Mesenchymal stem cell (in vitro differentiated cells and primary cell): ENCODE results near the gene RAB10.
"Not testable (repeated sequence)": the region's sequence is repeated elsewhere in the genome, so short reads cannot be mapped to it uniquely, and the experiment has no call there.

ENCODE experiments used
- DNase-seq: peaks from one replicate; pipeline ENCODE4 v3.0.0-alpha.2; 2013
- H2AFZ ChIP-seq: one replicate; pipeline ENCODE4 v1.6.1; 2013; ENCODE audit warnings: low read depth, mild to moderate bottlenecking, control low read depth, inconsistent platforms, low read length, moderate library complexity
- H2AK5ac ChIP-seq: 2 replicates; pipeline ENCODE4 v1.6.1; 2013; ENCODE audit warnings: low read length, moderate library complexity, mild to moderate bottlenecking, inconsistent platforms; ENCODE audit not compliant: severe bottlenecking
- H2BK120ac ChIP-seq: one replicate; pipeline ENCODE4 v1.6.1; 2013; ENCODE audit warnings: low read depth, mild to moderate bottlenecking, inconsistent platforms, low read length, moderate library complexity
- H2BK12ac ChIP-seq, 2 experiments: one replicate each; pipeline ENCODE4 v1.6.1; 2013; ENCODE audit warnings: inconsistent platforms in 2 of 2, low read length in 2 of 2, mild to moderate bottlenecking in 2 of 2, moderate library complexity in 2 of 2, control low read depth in 1 of 2
- H2BK15ac ChIP-seq: one replicate; pipeline ENCODE4 v1.6.1; 2013; ENCODE audit warnings: mild to moderate bottlenecking, low read depth, inconsistent platforms; ENCODE audit not compliant: poor library complexity, severe bottlenecking
- H2BK5ac ChIP-seq: 2 replicates; pipeline ENCODE4 v1.6.1; 2013; ENCODE audit warnings: low read depth, mild to moderate bottlenecking, low read length, control low read depth, inconsistent platforms; ENCODE audit not compliant: poor library complexity, severe bottlenecking
- H3K14ac ChIP-seq, 2 experiments: one replicate each; pipeline ENCODE4 v1.6.1; 2013; ENCODE audit warnings: inconsistent platforms in 2 of 2, low read length in 2 of 2, control low read depth in 1 of 2, mild to moderate bottlenecking in 1 of 2, moderate library complexity in 1 of 2
- H3K18ac ChIP-seq, 2 experiments: one replicate each; pipeline ENCODE4 v1.6.1; 2013; ENCODE audit warnings: inconsistent platforms in 2 of 2, low read length in 2 of 2, control low read depth in 1 of 2, low read depth in 1 of 2, mild to moderate bottlenecking in 1 of 2
- H3K23ac ChIP-seq, 2 experiments: one replicate each; pipeline ENCODE4 v1.6.1; 2013; ENCODE audit warnings: inconsistent platforms in 2 of 2, low read length in 2 of 2, mild to moderate bottlenecking in 2 of 2, moderate library complexity in 2 of 2, control low read depth in 1 of 2
- H3K27ac ChIP-seq: 2 replicates; pipeline ENCODE4 v1.5.1; 2013; ENCODE audit warnings: mild to moderate bottlenecking, moderate library complexity, low read length, control low read depth, inconsistent platforms; ENCODE audit not compliant: poor library complexity, severe bottlenecking
- H3K27me3 ChIP-seq, 2 experiments: 2 replicates each; pipeline versions ENCODE4 v1.6.1 to v1.7.0; 2013; ENCODE audit warnings: low read length in 2 of 2, mild to moderate bottlenecking in 2 of 2, moderate library complexity in 2 of 2, control low read depth in 1 of 2, inconsistent platforms in 1 of 2; ENCODE audit not compliant: control insufficient read depth in 1 of 2, insufficient read depth in 1 of 2
- H3K36me3 ChIP-seq, 2 experiments: 2 replicates each; pipeline versions ENCODE4 v1.6.1 to v1.7.0; 2013; ENCODE audit warnings: low read length in 2 of 2, control low read depth in 1 of 2, inconsistent platforms in 1 of 2, low read depth in 1 of 2, mild to moderate bottlenecking in 1 of 2; ENCODE audit not compliant: insufficient read depth in 2 of 2, control insufficient read depth in 1 of 2
- H3K4ac ChIP-seq, 2 experiments: one replicate each; pipeline ENCODE4 v1.6.1; 2013; ENCODE audit warnings: inconsistent platforms in 2 of 2, low read length in 2 of 2, mild to moderate bottlenecking in 2 of 2, moderate library complexity in 2 of 2, control low read depth in 1 of 2, low read depth in 1 of 2
- H3K4me1 ChIP-seq: 2 replicates; pipeline ENCODE4 v1.6.1; 2013; ENCODE audit warnings: low read depth, low read length, control low read depth; ENCODE audit not compliant: control insufficient read depth, insufficient read depth
- H3K4me2 ChIP-seq: 2 replicates; pipeline ENCODE4 v1.6.1; 2013; ENCODE audit warnings: low read length, mild to moderate bottlenecking, inconsistent platforms; ENCODE audit not compliant: poor library complexity, severe bottlenecking
- H3K4me3 ChIP-seq, 2 experiments: 2 replicates each; pipeline versions ENCODE4 v1.5.1 to v1.7.0; 2013; ENCODE audit warnings: low read length in 2 of 2, mild to moderate bottlenecking in 2 of 2, control low read depth in 1 of 2, low read depth in 1 of 2; ENCODE audit not compliant: insufficient read depth in 1 of 2
- H3K79me1 ChIP-seq: replicated peaks from 2 replicates; pipeline ENCODE4 v1.6.1; 2013; ENCODE audit warnings: mild to moderate bottlenecking, control low read depth, low read length, inconsistent platforms; ENCODE audit not compliant: poor library complexity, severe bottlenecking
- H3K9ac ChIP-seq: 2 replicates; pipeline ENCODE4 v1.7.0; 2013; ENCODE audit warnings: mild to moderate bottlenecking, low read length, moderate library complexity
- H3K9me3 ChIP-seq: 2 replicates; pipeline ENCODE4 v1.7.0; 2013; ENCODE audit warnings: mild to moderate bottlenecking, low read length; ENCODE audit not compliant: control insufficient read depth
- H4K8ac ChIP-seq: one replicate; pipeline ENCODE4 v1.6.1; 2013; ENCODE audit warnings: inconsistent platforms, mild to moderate bottlenecking, low read length, moderate library complexity
- H4K91ac ChIP-seq: one replicate; pipeline ENCODE4 v1.6.1; 2013; ENCODE audit warnings: mild to moderate bottlenecking, low read length, inconsistent platforms
- WGBS: methylation state at CpG from one replicate; pipeline ENCODE4 v1.1.7; 2013; ENCODE audit warnings: mixed read lengths; 5-methylcytosine and 5-hydroxymethylcytosine counted together

The RAB10 gene

GRCh38 chr2:26164641-26165211 lies 130.8 kb downstream of the RAB10 start:
- Histone ChIP-seq H3K14ac (peak overlapping the region in 1 of 2 experiments; percentile 11), H3K9ac (no peak overlapping the region), H3K23ac (no peak overlapping the region), H3K36me3 (no peaks in the 10 kb centered on the region), H3K9me3 (no peaks in the 10 kb centered on the region), H3K4ac (no peak overlapping the region), H3K79me1 (no peaks in the 10 kb centered on the region), H3K4me3 (no peak overlapping the region), H3K4me1 (no peaks in the 10 kb centered on the region), H2AK5ac (no peak overlapping the region), H2AFZ (no peak overlapping the region), H3K18ac (no peak overlapping the region), H2BK15ac (no peak overlapping the region), H3K4me2 (no peak overlapping the region), H3K27ac (no peak overlapping the region), H2BK12ac (no peak overlapping the region), H3K27me3 (no peaks in the 10 kb centered on the region), H4K8ac (no peak overlapping the region), H2BK5ac (no peak overlapping the region), H4K91ac (no peak overlapping the region), H2BK120ac (no peak overlapping the region)
- 96% methylated on average over 5 of the region's 8 CpGs for WGBS
- DNase-seq: no peak

GRCh38 chr2:26165403-26165802 lies 131.5 kb downstream of the RAB10 start:
- Histone ChIP-seq H4K8ac (no peak overlapping the region), H2BK120ac (no peak overlapping the region), H3K14ac (no peak overlapping the region), H3K4me1 (no peaks in the 10 kb centered on the region), H2AK5ac (no peak overlapping the region), H2BK12ac (no peak overlapping the region), H3K9ac (no peak overlapping the region), H3K23ac (no peak overlapping the region), H3K27ac (no peak overlapping the region), H3K4me3 (no peak overlapping the region), H3K4ac (no peak overlapping the region), H3K79me1 (no peaks in the 10 kb centered on the region), H3K4me2 (no peak overlapping the region), H3K36me3 (peaks cover 0 to 2% of the 10 kb centered on the region in 2 experiments), H2BK5ac (no peak overlapping the region), H3K18ac (no peak overlapping the region), H4K91ac (no peak overlapping the region), H3K27me3 (peaks cover 0 to 5% of the 10 kb centered on the region in 2 experiments), H2AFZ (no peak overlapping the region), H3K9me3 (no peaks in the 10 kb centered on the region), H2BK15ac (no peak overlapping the region)
- 92% methylated on average over 2 of the region's 4 CpGs for WGBS
- DNase-seq: no peak

DNA sequence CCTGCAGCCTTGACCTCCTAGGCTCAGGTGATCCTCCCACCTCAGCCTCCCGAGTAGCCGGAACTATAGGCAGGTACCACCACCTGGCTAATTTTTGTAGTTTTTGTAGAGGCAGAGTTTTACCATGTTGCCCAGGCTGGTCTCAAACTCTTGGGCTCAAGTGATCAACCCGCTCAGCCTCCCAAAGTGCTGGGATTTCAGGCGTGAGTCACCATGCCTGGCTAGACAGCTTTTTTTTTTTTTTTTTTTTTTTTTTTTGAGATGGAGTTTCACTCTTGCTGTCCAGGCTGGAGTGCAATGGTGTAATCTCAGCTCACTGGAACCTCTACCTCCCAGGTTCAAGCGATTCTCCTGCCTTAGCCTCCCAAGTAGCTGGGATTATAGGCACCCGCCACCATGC lies 132.7 kb downstream of the RAB10 start:
- WGBS: 95% methylated on average over 4 of the region's 6 CpGs
- not testable (repeated sequence) for H2BK12ac ChIP-seq, H3K36me3 ChIP-seq, H4K8ac ChIP-seq, H3K4me2 ChIP-seq, H2AFZ ChIP-seq, H3K23ac ChIP-seq, H3K4me1 ChIP-seq, H2AK5ac ChIP-seq, H3K9ac ChIP-seq, H4K91ac ChIP-seq, H2BK120ac ChIP-seq, H2BK15ac ChIP-seq, H3K9me3 ChIP-seq, H3K27ac ChIP-seq, H3K18ac ChIP-seq, H3K14ac ChIP-seq, H3K79me1 ChIP-seq, H2BK5ac ChIP-seq, H3K4ac ChIP-seq, H3K4me3 ChIP-seq
- peaks cover 0 to 13% of the 10 kb centered on the region in 2 experiments for H3K27me3 ChIP-seq
- peak; percentile 34 for DNase-seq

DNA sequence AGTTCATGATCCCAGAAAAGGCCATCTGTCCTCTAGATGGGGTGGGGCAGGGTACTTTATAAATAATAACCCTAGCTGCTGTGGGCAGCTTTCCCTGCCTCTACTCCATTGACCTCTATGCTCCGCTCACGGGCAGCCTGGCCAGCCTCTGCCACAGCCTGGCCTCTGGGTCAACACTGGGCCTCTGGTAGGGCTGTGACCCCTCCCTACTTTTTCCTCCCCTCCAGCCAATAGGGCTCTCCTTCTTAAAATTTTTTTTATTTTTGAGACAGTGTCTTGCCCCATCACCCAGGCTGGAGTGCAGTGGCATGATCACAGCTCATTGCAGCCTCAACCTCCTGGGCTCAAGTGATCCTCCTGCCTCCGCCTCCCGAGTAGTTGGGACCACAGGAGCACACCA lies 134.9 kb downstream of the RAB10 start:
- no peak for DNase-seq
- H3K4me3 ChIP-seq: no peak overlapping the region

More for the DNA sequence above, 134.9 kb downstream of the RAB10 start:
- Histone ChIP-seq H2BK120ac (no peak overlapping the region), H2BK5ac (no peak overlapping the region), H3K4me2 (no peak overlapping the region), H3K23ac (no peak overlapping the region), H3K79me1 (no peaks in the 10 kb centered on the region), H2BK12ac (no peak overlapping the region), H3K4me1 (peaks cover 10% of the 10 kb centered on the region), H2AK5ac (no peak overlapping the region), H2BK15ac (no peak overlapping the region), H3K27me3 (peaks cover 14 to 28% of the 10 kb centered on the region in 2 experiments), H3K18ac (no peak overlapping the region), H3K4ac (no peak overlapping the region), H3K14ac (no peak overlapping the region), H3K36me3 (peaks cover 0 to 2% of the 10 kb centered on the region in 2 experiments), H3K27ac (no peak overlapping the region), H3K9ac (no peak overlapping the region), H4K91ac (no peak overlapping the region), H3K9me3 (no peaks in the 10 kb centered on the region), H4K8ac (no peak overlapping the region), H2AFZ (no peak overlapping the region)
- 95% methylated on average over 4 of the region's 4 CpGs for WGBS
